Choroid plexus epithelial cell (primary cell): ENCODE results near the gene HELZ.

Experiments used
- DNase-seq: peaks from one replicate; pipeline ENCODE4 v3.0.0-alpha.2; 2010; ENCODE audit warnings: low read depth
- H3K4me3 ChIP-seq: 2 replicates; pipeline ENCODE4 v1.5.1; 2011; ENCODE audit warnings: low read depth, mild to moderate bottlenecking, control low read depth, low read length, moderate library complexity
- CTCF ChIP-seq: conservative IDR thresholded peaks from 2 replicates; pipeline ENCODE4 v1.5.1; 2011; ENCODE audit warnings: low read depth, mild to moderate bottlenecking, control low read depth, inconsistent platforms, low read length, moderate library complexity

HELZ gene

GRCh38 chr17:67139289-67139688 lies 105.7 kb downstream of the HELZ start:
- no peak overlapping the region for H3K4me3 ChIP-seq
- no peak for TF ChIP-seq CTCF
- no peak for DNase-seq

GRCh38 chr17:67138392-67138791 lies 106.6 kb downstream of the HELZ start:
- TF ChIP-seq CTCF, result no peak
- no peak for DNase-seq
- H3K4me3 ChIP-seq, result no peak overlapping the region

- no peak overlapping the region for H3K4me3 ChIP-seq
- DNase-seq, result no peak
- TF ChIP-seq CTCF, result no peak
Observed at GRCh38 chr17:67137860-67138259, 107.1 kb downstream of the HELZ start.

- no peak overlapping the region for H3K4me3 ChIP-seq
- no peak for DNase-seq
- TF ChIP-seq CTCF, result no peak
Observed at GRCh38 chr17:67137026-67137370, 108.0 kb downstream of the HELZ start.

GRCh38 chr17:67136191-67137025 lies 108.6 kb downstream of the HELZ start:
- H3K4me3 ChIP-seq, result no peak overlapping the region
- DNase-seq, result no peak
- TF ChIP-seq CTCF, result no peak

- DNase-seq, result no peak
- H3K4me3 ChIP-seq, result no peak overlapping the region
- TF ChIP-seq CTCF, result no peak
Observed at GRCh38 chr17:67133161-67133560, 111.8 kb downstream of the HELZ start.

GRCh38 chr17:67132366-67132765 lies 112.6 kb downstream of the HELZ start:
- DNase-seq, result no peak
- TF ChIP-seq CTCF, result no peak
- no peak overlapping the region for H3K4me3 ChIP-seq
